T47D (cell line): Measurements from ENCODE around the gene YIF1A.
"Not testable (repeated sequence)": the region's sequence is repeated elsewhere in the genome, so short reads cannot be mapped to it uniquely, and the experiment has no call there.

Experiments used
- DNase-seq, 2 experiments: peaks; one replicate each; pipeline versions ENCODE4 v3.0.0 to v3.0.0-alpha.2; 2011 to 2012; ENCODE audit warnings: low read depth in 1 of 2, low spot score in 1 of 2
- JUND ChIP-seq: IDR thresholded peaks from 2 replicates; pipeline ENCODE4 v1.6.1; 2012; ENCODE audit warnings: low read depth
- in situ Hi-C: cut with HindIII; loops from 2 replicates; pipeline ENCODE4 v1.10.0; 2016; ENCODE audit warnings: low sequenced_read_pairs, low pct_unique_long_range_greater_than_20kb

The YIF1A gene

DNA sequence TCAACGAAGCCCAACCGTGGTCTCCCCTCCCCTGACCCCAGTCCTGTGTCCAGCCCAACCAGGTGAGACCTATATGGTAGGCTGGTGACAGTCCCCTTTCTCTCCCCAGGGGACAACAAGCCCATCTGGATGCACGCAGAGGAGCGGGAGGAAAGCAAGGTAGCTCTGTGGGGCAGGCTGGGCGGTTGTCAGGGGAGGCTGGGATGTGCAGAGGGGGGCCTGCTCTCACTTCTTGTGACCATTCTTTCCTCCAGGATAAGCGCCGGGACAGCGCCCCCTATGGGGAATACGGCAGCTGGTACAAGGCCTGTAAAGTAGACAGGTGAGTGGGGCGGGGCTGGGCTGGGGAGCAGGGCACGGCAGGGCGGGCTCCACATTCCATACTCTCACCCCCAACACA is 24.0 kb downstream of the YIF1A start:
- no peak for TF ChIP-seq JUND
- peak in 1 of 2 experiments; percentile 50 for DNase-seq
- in situ Hi-C loops: no loop called here

DNA sequence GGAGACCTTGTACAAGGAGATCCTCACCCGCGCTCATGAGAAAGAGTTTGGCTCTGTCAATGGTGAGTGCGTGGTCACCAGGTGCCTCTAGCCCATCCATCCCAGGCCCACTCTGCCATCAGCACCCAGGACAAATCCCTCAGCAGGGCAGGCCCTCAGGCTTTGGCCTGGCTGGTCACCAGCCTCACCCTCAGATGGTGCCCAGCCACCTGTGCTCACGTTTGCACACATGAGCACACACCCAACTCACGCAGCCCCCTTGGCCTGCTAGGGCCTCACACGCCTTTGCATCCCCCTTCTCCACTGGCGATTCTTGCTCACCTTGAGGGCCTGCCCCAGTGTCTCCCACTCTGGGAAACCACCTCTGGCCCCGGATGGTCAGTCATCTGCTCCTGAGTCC is 24.6 kb downstream of the YIF1A start:
- no peak for TF ChIP-seq JUND
- no peak for DNase-seq
- in situ Hi-C loops: no loop called here

DNA sequence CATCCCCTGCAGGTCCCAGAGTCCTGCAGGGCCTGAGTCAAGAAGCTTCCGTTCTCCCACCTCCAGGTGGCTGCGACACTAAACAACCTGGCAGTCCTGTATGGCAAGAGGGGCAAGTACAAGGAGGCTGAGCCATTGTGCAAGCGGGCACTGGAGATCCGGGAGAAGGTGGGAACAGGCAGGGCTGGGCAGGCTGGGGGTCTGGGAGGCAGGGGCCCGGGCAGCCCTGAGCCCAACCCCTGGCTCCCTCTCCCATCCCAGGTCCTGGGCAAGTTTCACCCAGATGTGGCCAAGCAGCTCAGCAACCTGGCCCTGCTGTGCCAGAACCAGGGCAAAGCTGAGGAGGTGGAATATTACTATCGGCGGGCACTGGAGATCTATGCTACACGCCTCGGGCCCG is 25.2 kb downstream of the YIF1A start:
- DNase-seq: no peak
- in situ Hi-C loops: no loop called here

DNA sequence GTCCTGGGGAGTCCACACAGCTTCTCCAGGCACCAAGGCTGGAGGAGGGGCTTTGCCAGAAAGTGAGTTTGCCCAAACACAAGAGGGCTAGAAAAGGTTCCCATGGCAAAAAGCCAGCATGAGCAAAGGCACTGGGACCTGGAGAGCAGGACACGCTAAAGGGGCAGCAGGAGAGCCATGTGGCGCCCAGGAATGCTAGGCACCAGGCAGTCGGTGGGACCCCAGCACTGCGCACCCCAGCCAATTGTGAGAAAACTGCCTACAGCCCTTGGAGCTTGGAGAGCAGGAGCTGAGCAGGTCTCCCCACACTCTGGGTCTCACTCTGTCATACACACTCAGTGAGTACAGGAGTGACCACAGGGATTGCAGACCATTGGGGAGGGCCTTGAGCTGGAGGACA is 25.7 kb downstream of the YIF1A start:
- in situ Hi-C loops: no loop called here
- no peak for TF ChIP-seq JUND
- no peak for DNase-seq

More for the DNA sequence above, 25.2 kb downstream of the YIF1A start:
- no peak for TF ChIP-seq JUND

DNA sequence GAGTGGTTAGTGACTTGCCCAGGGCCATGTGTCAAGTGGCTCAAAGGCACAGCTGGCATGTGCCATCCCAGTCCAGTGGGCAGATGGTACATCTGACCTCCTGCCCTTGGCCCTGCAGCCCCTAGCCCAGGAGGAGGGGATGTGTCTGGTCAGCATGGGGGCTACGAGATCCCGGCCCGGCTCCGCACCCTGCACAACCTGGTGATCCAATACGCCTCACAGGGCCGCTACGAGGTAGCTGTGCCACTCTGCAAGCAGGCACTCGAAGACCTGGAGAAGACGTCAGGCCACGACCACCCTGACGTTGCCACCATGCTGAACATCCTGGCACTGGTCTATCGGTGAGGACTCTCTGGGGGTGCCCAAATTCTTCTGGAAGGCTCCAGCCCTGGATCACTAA is 26.2 kb downstream of the YIF1A start:
- TF ChIP-seq JUND: no peak
- no peak for DNase-seq
- in situ Hi-C loops: no loop called here

DNA sequence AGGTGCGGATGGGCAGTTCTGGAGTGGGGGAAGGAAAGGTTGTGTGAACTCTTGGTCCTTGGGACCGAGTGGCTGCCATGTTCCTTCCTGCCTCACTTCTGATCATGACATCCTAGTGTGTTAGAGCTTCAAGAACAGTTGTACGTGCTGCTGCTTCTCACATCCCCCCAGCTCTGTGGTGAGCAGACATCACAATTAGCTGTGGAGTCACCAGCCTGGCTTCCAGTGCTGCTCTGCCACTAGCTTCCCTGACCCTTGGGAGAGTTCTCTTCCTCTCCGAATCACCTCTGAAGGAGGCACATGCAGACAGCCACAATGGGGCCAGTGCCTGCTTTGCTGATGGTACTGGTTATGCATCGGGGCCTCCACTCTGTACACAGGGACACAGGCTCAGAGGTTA is 26.8 kb downstream of the YIF1A start:
- TF ChIP-seq JUND: no peak
- in situ Hi-C loops: no loop called here
- DNase-seq: no peak

DNA sequence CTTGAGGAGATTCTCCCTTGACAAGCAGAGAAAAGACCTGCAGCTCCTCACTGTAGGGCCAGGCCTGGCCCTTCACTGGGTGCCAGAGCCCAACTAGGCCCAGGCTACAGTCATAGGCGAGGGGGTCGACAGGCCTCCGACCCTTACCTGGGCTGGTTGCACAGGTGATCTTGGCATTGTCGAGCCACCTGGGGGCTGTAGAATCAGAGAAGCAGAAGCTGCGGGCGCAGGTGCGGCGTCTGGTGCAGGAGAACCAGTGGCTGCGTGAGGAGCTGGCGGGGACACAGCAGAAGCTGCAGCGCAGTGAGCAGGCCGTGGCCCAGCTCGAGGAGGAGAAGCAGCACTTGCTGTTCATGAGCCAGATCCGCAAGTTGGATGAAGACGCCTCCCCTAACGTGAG is 27.4 kb downstream of the YIF1A start:
- in situ Hi-C loops: no loop called here
- no peak for TF ChIP-seq JUND
- DNase-seq: no peak

DNA sequence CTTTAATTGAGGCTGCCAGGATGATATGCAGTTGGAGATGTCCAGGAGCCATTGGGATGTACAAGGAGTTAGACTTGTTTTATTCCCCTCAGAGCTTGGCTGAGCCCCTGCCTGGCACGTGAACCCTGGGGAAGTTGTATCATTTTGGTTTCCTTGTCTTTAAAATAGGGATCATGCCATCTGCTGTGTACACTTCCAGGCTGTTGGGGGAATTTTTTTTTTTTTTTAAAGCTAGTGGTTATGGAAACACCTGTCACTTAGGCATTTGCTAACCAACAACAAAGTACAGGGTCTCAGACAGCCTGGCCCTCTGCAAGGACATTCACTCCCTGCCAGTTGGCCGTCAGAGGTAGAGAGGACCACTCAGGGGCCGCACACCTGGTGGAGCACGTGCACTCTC is 29.0 kb downstream of the YIF1A start:
- no peak for TF ChIP-seq JUND
- in situ Hi-C loops: no loop called here
- no peak for DNase-seq

DNA sequence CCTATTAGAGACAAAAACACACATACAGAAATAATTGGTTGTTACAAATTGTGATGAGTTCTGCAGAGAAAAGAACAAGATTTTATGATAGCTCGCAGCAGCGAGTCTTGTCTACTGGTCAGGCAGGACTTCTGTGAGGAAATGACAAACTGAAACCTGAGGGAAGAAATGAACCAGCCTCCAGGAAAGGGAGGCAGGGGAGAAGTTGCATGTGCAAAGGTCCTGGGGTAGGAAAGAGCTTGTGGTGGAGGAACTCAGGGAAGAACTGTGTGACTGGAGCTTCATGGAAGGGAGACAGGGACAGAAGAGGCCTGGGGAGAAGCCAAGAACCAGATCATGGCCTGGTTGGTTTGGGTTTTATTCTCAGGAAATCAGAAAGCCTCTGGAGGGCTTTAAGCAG is 29.7 kb downstream of the YIF1A start:
- in situ Hi-C loops: no loop called here
- no peak for DNase-seq
- no peak for TF ChIP-seq JUND

DNA sequence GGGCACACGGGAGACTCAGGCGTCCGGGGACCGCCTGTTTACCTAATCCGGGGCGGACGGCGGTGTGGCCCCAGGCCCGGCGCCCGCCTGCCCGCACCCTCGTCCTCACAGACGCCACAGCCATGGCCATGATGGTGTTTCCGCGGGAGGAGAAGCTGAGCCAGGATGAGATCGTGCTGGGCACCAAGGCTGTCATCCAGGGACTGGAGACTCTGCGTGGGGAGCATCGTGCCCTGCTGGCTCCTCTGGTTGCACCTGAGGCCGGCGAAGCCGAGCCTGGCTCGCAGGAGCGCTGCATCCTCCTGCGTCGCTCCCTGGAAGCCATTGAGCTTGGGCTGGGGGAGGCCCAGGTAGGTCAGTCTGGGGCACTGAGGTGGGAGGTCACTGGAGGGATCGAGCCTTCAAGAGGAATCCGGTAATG is 30.5 kb downstream of the YIF1A start:
- in situ Hi-C loops: no loop called here
- peak in 1 of 2 experiments; percentile 54 for DNase-seq
- TF ChIP-seq JUND: no peak

DNA sequence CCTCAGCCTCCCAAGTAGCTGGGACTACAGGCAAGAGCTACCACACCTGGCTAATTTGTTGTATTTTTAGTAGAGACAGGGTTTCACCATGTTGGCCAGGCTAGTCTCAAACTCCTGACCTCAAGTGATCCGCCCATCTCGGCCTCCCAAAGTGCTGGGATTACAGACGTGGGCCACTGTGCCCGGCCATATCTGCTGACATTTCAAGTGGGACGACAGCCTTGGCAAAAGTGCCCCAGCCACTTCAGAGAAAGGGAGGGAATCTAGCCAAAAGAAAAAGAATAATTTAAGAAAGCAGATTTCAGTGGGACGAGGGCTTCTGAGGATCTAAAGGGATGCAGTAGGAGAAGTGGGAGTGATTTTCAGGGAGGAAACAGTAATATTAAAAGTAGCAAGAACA is 35.9 kb downstream of the YIF1A start:
- DNase-seq, in situ Hi-C loops: not testable (repeated sequence)

DNA sequence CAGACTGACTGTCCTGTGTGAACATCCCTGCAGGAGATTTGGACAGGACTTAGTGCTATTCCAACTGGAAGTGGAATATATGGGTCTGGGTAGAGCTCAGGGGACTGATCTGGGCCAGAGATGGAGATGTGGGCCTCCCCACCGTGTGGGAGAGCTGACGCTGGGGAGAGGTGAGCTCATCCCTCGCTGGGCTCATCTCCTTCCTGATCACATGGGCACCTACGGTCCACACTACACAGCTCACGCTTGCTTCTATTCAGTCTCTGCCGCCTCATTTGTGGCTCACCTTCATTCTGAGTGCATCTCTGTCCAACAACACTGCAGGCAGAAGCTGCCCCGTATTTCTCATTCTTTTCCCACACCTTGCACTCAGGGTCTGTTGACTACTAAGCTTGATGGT is 37.1 kb downstream of the YIF1A start:
- no peak for TF ChIP-seq JUND
- no peak for DNase-seq
- in situ Hi-C loops: no loop called here

DNA sequence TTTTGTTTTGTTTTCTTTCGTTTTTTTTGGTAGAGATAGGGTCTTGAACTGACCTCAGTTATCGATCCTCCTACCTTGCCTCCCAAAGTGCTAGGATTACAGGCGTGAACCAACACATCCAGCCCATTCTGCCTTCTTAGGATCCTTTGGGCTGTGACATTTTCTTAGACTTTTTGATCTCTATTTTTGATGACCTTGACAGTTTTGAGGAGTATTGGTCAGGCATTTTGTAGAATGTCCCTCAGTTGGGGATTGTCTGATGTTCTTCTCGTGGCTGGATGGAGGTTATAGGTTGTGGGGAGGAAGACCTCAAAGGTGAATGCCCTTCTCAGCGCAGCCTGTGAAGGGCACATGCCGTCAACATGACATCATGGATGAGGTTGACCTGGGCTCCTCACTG is 40.0 kb downstream of the YIF1A start:
- no peak for DNase-seq
- in situ Hi-C loops: no loop called here
- TF ChIP-seq JUND: no peak

DNA sequence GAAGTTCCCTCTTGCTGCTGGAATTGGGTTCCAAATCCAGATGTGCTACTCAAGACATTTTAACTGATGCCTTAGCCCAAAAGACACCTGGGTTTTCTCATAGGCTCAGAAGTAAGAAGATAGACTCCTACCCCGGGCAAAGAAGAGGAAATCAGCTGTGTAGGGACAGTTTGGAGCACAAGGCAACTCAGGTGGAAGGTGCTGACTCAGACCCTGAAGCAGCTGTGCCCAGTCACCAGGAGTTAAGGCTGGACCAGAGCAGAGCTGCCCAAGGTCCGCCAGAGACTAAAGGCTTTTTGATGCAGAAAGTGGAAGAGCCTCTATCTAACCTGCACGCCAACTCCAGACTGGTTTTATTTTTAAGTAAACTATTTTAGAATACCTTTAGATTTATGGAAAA is 41.1 kb downstream of the YIF1A start:
- in situ Hi-C loops: no loop called here
- TF ChIP-seq JUND: no peak
- DNase-seq: no peak

DNA sequence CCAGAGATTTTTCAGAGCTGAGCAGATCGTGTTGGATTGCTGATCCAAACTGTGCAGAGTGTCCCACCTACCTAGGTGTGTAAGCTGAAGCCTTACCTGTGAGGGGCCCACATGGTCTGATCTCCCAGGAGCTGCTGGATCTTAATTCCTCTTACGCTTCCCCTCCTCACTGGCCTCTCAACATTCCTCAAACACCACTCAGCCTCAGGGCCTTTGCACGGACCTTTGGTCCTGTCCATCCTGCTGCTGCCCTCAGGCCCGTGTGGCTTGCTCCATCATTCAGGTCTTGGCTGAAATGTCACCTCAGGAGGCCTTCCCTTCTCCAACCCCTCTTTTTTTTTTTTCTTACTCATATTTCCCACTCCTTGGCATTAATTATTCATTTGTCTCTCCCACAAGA is 41.6 kb downstream of the YIF1A start:
- DNase-seq: no peak
- no peak for TF ChIP-seq JUND
- in situ Hi-C loops: no loop called here
